MM.1S (cell line): Measurements from ENCODE around the gene MNX1.

Experiments used
- CTCF ChIP-seq: fragments of 300-600 bp; sonication (generic); IDR thresholded peaks from 2 replicates; pipeline ENCODE4 v1.5.1; 2016; ENCODE audit warnings: antibody characterized with exemption, low read length, mixed read lengths
- EZH2 ChIP-seq: fragments of 300-600 bp; sonication (generic); optimal IDR thresholded peaks from 2 replicates; pipeline ENCODE3; 2017; ENCODE audit warnings: low read depth, mild to moderate bottlenecking, antibody characterized with exemption, low read length, mixed read lengths
- EZH2phosphoT487 ChIP-seq: fragments of 300-600 bp; sonication (generic); IDR thresholded peaks from 2 replicates; pipeline ENCODE4 v1.6.1; 2018; ENCODE audit warnings: antibody characterized with exemption, low read length

GRCh38 chr7:157021071-157021870 is 10.8 kb upstream of the MNX1 start:
- TF ChIP-seq CTCF (no peak), EZH2 (no peak), EZH2phosphoT487 (no peak)
